HFF-Myc (cell line): Measurements from ENCODE around the gene LMX1B.

Source experiments
- DNase-seq: peaks from one replicate; pipeline ENCODE4 v3.0.0-alpha.2; 2011; ENCODE audit warnings: low read depth; ENCODE audit errors: extremely low read depth
- H3K4me3 ChIP-seq: replicated peaks from 2 replicates; pipeline ENCODE4 v1.5.1; 2011; ENCODE audit warnings: low read depth, mild to moderate bottlenecking, control low read depth, low read length
- TF ChIP-seq, protein P1 (sequence below): IDR thresholded peaks from 2 replicates; pipeline ENCODE4 v1.5.1; 2012; ENCODE audit warnings: mild to moderate bottlenecking, low read depth, low read length, control low read depth; ENCODE audit errors: missing control alignments

The LMX1B gene

DNA sequence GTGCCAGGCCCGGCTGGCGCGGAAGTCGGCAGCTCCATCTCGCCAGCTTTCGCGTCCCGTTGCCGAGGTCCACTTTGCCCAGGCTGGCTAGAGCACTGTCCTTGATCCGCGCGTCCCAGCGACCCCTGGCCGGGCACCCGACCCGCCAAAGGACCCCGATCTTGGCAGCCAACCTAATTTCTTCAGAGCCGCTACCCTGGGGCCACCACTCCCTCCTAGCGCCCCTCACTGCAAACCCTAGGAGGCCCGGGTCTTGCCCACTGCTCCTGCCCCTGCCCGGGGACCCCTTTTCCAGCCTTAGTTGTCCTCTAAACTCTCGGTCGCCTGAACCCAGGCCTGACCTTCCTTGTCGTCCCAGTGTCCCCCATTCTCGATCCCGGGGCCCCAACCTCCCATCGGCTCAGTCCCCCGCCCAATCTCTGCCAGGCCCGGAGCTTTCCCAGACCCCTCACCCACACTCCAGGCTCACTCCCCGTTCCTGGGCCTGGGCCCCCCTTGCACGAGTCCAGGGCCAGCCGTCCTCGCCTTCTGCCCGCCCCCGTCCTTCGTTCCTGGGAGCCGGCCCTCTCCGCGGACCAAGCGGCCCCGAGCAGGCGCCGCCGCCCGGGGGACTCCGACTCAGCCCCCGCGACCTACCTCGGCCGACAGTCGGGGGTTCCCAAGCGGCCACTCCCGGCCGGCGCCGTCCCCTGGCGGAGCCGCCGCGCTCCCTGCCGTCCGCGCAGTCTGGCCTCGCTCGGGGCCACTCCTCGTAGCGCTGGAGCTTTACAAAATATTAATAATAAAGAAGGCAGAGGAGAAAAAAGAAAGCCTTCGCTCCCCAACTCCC is 701 bp upstream of the LMX1B start:
- TF ChIP-seq, protein P1, sequence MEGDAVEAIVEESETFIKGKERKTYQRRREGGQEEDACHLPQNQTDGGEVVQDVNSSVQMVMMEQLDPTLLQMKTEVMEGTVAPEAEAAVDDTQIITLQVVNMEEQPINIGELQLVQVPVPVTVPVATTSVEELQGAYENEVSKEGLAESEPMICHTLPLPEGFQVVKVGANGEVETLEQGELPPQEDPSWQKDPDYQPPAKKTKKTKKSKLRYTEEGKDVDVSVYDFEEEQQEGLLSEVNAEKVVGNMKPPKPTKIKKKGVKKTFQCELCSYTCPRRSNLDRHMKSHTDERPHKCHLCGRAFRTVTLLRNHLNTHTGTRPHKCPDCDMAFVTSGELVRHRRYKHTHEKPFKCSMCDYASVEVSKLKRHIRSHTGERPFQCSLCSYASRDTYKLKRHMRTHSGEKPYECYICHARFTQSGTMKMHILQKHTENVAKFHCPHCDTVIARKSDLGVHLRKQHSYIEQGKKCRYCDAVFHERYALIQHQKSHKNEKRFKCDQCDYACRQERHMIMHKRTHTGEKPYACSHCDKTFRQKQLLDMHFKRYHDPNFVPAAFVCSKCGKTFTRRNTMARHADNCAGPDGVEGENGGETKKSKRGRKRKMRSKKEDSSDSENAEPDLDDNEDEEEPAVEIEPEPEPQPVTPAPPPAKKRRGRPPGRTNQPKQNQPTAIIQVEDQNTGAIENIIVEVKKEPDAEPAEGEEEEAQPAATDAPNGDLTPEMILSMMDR, result no peak
- DNase-seq, result no peak
- H3K4me3 ChIP-seq, result no peak overlapping the region

DNA sequence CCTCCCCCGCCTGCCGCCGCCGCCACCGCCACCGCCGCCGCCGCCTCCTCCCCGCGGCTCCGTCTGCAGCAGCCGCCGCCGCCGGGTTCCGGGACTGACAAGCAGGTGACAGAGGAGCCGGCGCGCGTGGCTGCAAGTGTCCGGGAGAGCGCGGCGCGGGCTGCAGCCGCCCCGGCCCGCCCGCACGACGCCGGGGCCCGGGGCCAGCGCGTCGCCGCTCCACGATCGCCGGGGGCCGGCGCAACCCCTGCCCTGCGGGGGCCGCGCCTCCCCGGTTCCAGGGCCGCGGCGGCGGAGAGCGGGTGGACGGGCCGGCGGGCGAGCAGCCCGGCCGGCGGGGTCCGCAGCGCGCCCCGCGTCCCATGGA is 343 bp downstream of the LMX1B start:
- DNase-seq, result no peak
- TF ChIP-seq, protein P1, result no peak
- no peak overlapping the region for H3K4me3 ChIP-seq

DNA sequence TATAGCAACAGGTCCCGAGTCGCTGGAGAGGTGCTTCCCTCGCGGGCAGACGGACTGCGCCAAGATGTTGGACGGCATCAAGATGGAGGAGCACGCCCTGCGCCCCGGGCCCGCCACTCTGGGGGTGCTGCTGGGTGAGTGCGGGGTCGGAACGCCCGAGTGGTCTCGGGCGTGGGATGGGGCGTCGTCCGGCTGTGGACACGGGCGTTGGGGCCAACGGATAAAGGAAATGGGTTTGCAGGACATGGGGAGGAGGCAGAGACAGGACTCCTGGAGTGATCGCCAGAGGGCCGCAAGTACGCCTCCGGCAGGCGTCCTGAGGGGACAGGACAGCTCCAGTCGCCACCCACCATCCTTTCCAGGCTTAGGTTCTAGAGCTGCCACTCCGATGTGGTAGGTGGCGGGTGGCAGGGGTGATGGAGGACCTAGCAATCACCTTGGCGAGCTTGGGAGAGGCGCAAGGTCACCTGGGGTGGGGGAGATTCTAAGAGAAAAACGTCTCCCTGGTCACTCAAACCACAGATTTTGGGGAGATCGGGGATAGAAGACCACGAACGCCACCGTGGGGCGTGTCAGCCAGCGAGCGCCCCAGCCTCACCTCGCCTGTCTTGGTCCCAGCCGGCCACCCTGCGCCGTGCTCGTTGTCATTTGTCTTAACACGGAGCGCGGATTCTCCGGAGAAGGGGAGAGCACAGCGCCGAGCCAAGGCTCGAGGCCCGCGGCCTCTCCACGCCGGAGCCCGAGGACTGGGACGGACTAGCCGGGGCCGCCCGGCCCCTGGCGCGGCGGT is 922 bp downstream of the LMX1B start:
- no peak overlapping the region for H3K4me3 ChIP-seq
- TF ChIP-seq, protein P1, result no peak
- no peak for DNase-seq

DNA sequence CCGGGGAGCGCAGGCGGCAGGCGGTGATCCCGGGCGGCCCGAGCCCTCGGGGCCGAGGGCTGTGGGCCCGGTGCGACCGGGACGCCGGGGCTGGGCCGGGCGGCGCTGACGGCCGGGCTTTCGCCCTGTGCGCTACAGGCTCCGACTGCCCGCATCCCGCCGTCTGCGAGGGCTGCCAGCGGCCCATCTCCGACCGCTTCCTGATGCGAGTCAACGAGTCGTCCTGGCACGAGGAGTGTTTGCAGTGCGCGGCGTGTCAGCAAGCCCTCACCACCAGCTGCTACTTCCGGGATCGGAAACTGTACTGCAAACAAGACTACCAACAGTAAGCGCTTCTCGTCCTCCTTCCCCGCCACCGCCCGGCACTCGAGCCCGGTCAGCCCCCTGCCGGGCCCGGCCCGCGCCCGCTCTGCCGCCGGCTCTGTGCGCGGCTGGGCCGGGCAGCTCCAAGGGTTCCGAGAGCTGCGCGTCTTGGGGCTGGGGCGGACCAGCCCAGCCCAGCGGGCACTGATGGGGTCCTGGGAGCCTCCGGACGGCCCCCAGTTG is 1.6 kb downstream of the LMX1B start:
- no peak for DNase-seq
- TF ChIP-seq, protein P1, result no peak
- H3K4me3 ChIP-seq, result no peak overlapping the region

DNA sequence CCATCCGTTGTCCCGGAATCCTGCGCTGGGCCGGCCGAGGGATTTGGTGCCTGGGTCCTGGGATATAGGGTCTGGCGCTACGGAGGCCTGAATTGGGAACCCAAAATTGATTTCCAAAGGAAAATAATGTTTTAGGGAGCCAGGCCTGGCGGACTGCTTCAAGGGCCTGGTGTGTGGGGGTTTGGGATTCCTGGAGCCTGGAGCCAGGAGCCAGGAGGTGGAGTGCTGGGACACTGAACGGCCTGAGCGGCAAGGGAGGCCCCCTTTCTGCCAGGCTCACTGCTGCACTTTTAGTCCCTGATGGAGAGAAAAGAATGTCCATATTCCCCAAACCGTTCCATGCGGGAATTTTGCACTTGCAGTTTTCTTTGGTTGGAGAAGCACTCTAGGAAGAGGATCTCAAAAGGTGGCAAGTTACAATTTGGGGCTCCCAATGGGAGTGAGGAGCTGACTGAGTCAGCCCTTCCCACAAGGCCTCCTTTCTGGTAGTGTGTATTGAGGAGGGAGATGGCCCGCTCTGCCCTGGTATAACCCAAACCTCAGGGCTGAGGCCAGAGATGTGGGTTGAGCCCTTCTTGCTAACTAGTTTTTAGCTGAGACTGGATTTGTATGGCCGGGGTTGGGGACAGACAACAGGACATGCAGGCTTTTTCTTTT is 2.2 kb downstream of the LMX1B start:
- no peak overlapping the region for H3K4me3 ChIP-seq
- TF ChIP-seq, protein P1, result no peak
- no peak for DNase-seq

DNA sequence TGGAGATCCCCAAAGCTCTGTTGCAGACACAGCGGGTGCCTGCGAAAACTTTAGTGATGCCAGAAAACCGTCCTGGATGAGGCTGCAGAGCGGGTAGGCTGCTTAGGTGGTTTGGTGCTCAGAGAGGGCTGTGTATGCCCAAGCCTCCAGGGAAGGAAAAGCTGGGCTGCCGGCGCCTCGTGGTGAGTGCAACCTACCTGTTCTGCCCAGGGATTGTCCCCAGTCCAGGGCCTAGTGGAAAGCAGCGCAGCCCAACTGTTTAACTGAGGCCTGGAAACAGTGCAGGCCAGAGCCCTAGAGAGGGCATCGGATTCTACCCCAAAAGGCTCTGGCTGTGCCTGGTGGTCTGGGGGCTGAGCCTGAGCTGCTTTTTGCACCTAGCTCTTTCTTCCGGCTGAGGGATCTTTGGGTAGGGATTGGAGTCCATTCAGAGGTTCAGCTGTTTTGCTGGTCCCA is 2.8 kb downstream of the LMX1B start:
- no peak overlapping the region for H3K4me3 ChIP-seq
- TF ChIP-seq, protein P1, result no peak
- no peak for DNase-seq
